NCI-H510A (cell line): ENCODE results near the gene SLMAP.
"Not testable (repeated sequence)": the region's sequence is repeated elsewhere in the genome, so short reads cannot be mapped to it uniquely, and the experiment has no call there.

Experiments used
- DNase-seq: peaks from one replicate; lab custom pipeline; 2025; lab: John Stamatoyannopoulos, UW

Gene SLMAP

DNA sequence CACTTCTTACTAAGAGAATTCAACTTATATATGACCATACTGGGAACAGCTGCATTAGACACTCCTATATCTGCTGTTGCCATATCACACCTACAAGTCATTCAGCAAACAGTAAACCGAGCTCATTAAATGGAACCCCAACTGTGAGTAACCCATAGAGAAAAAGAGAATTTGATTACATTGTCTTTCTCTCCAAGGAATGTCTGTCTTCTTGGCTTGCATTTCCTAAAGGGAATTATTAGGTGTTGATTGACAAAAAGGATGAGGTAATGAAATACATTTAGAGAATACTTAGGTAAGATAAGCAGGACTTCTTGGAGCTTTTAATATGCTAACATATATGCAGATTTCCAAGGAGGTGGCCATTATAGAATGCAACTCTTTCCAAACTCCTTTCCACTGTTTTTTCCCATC, 76.8 kb downstream of the SLMAP start:
- DNase-seq = no peak

DNA sequence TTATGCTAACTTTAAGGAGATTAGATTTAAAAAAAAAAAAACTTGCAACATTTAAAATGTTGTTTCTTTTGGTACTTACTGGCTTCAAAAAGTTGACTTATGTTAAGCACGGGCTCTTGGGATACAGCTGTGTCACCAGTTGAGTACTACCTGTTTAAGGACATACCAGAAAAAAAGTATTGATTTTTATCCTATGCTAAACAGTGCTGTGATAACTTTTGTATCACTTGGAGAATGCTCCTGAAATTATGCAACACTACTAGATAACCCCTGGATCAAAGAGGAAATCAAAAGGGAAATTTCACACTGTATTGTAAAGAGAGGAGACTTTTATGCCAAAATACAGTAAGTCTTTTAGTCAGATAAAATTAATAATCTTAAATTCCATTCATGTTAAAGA, 77.7 kb downstream of the SLMAP start:
- no peak for DNase-seq

DNA sequence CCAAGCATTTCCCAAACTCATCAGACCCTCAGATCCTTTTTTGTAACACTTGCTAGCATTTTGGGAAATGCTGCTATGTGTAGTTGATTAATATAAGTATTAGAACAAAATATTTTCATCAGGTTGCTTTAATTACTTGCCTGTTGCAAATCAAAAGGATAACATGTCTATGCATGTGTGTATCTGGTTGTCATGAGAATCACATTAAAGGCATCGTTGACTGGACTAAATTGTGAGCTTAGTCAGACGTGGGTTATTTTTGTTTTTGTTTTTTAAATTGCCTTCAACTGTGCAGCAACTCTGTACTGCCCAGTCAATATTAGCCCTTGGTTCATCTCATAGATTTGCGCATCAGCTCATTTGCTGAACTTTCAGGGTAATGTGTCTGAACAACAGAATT, 81.6 kb downstream of the SLMAP start:
- no peak for DNase-seq

DNA sequence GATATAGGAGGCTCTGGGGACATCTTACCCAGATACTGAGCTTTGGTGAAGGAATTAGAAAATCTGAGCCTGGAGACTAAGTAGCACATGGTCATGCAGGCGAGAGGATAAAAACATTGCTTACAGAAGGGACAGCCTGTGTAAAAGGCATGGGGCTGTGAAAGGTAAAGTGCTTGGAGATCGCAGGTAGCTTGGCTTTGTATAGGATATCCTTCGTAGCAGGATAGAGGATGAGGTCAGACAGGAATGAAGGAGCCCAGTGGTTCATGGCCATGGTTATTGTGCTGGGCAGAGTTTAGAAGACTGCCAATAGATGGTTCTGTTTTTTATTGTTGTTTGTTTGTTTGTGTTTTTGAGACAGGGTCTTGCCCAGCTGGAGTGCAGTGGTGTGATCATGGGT, 82.5 kb downstream of the SLMAP start:
- no peak for DNase-seq

DNA sequence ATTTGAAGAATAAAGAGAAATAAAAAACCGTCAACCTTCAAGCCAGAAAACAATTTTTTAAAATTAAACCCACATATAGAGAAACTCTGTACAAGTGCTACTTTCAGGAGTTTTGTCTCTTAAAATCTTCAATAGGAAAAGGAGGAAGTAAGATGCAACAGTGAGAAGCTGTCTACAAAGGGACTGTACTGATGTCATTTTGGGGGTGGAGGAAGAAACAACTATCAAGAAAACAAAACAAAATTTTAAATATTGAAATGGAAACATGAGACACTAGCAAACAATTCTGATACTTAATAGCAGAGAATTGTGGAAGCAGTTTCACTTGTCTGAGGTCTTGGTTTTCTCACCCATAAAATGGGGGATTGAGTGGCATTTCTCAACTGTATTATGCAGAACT, 84.4 kb downstream of the SLMAP start:
- DNase-seq = no peak

DNA sequence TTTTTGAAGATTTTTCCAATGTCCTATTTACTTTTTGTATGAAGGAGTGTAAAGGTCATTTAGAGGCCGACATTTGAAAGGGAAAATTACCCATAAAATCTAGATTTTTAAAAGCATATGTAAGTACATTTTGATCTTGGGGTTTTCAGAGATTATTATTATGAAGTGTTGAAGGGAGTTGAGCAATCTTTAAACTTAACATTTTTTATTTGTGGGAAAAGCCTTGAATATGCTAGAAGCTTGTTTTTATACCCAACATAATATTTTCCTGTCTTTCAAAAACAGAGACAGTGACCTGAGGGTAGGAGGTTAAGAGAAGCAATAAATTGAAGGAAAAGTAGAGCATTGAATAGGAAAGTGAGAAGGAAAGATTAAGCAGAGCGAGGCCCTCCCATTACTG, 85.7 kb downstream of the SLMAP start:
- DNase-seq = no peak

DNA sequence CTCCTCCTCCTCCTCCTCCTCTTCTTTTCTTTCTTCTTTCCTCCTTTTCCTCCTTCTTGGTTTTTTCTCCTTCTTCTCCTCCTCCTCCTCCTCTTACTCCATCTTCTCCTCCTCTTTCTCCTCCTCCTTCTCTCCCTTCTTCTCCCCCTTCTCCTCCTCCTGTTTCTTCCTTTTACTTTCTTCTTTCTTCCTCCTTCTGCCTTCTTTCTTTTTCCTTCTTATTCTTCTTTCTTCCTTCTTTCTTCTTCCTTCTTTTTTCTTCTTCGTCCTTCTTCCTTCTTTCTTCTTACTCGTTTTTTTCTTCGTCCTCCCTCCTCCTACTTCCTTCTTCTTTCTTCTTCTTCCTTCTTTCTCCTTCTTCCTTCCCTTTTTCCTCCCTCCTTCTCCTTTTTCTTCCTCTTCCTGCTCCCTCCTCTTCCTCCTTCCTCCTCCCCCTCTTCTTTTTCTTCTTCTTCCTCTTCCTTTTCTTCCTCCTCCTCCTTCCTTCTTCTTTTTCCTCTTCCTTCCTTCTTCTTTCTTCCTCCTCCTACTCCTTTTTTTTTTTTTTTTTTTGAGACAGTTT, 92.1 kb downstream of the SLMAP start:
- DNase-seq = no peak

DNA sequence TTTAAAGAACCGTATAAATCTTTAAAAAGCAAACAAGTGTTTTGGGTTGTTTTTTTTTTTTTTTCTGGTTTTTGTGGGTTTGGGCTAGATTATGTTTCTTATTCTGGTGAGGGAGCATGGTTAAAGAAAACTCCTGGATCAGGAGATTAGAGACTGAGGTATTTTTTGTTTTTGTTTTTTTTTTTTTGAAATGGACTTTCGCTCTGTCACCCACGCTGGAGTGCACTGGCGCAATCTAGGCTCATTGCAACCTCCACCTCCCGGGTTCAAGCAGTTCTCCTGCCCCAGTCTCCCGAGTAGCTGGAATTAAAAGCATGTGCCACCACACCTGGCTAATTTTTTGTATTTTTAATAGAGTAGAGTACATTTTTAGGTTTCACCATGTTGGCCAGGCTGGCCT, 95.2 kb downstream of the SLMAP start:
- DNase-seq = no peak

DNA sequence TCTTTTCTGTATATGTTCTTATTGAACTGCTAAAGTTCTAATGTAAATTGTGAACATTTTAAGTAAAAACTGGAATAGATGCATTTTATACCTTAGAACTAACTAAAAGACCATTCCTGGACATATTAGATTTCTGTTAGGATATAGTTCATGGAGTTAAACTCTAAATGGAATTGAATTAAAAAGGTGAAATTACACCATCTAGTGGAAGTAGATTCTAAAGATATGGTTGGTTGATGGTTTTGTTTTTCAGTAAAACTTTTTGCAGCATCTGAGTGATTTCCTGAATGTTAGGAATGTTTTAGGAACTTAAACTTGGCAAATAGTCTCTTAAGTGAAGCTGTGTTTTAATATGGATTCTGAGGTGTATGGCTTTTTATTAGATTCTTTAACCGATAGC, 96.8 kb downstream of the SLMAP start:
- DNase-seq = no peak

DNA sequence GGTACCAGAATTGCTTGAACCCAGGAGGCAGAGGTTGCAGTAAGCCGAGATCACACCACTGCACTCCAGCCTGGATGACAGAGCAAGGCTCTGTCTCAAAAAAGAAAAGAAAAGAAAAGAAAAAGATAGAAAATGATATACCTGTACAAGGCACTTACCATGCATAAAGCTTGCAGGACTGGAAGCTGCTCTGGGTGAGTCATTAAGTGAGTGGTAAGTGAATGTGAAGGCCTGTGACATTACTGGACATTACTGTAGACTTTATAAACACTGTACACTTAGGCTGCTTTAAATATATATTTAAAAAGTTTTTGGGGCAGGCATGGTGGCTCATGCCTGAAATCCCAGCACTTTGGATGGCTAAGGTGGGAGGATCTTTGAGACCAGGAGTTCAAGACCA, 99.2 kb downstream of the SLMAP start:
- DNase-seq = no peak

DNA sequence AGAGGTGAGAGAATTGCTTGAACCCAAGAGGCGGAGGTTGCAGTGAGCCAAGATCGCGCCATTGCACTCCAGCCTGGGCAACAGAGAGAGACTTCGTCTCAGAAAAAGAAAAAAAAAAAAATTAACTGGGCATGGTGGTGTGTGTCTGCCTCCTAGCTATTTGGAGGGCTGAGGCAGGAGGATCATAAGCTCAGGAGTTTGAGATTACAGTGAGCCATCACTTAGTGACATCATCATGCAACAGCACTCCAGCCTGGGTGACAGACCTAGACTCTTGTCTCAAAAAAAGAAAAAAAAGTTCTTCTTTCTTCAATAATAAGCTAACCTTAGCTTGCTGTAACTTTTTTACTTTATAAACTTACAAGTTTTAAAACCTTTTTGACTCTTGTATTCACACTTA, 99.8 kb downstream of the SLMAP start:
- no peak for DNase-seq

DNA sequence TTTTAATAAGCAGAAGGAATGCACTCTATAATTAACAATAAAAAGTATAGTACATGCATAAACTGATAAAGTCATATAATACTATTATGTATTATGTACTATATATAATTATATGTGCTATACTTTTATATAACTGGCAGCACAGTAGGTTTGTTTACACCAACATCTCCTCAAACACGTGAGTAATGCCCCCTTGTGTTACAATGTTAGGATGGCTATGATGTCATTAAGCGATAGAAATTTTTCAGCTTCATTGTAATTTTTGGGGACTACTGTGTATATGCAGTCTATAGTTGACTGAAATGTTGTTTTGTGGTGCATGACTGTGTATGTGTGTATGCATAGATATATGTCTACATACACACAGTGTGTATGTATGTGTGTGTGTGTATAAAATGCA, 100.6 kb downstream of the SLMAP start:
- no peak for DNase-seq

DNA sequence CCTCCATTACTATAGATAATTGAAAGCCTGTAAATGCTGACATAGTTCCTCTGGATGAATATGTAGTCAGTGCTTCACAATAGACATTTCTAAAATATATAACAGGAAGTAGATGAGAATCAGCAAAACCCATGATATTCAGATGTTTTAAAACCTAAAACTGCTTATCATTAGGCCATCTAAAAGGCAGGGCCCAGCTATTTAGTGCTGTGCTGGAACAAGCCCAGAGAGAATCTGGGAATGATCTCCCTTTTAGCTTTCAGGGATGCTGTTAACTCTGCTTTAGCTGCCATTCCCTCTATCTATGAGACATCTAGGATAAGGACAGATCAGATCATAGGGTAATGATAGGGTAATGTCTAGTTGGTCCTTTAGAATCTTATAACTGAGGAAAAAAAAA, 106.8 kb downstream of the SLMAP start:
- DNase-seq = no peak

DNA sequence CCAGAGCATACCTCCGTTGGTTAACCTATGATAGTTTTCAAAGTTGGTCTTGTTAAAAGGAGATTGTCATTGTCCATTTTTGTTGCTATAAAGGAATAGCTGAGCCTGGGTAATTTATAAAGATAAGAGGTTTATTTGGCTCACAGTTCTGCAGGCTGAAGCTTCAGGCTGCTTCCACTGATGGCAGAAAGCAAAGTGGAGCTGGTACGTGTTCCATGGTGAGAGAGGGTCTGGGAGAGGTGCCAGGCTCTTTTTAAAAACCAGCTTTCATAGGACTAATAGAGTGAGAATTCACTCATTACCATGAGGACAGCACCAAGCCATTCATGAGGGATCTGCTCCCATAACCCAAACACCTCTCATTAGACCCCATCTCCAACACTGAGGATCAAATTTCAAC, 107.3 kb downstream of the SLMAP start:
- DNase-seq = no peak

DNA sequence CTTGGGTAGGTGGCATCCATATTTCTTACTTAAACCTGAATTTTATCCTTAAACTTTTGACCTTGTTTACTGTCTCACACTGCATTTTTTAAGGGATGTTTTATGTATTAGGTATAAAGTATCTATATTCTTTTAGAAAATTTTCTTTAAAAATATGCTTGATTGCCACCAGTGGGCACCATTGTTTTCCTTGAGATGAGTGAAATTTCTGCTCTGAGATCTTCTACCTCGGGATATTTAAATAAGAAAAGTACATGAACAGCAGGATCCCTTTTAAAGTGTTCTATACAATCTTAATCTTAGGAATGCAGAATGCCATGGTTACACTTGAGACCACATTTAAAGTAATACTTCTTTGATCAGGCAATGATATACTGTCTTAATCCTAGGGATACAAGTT, 108.7 kb downstream of the SLMAP start:
- DNase-seq = no peak

DNA sequence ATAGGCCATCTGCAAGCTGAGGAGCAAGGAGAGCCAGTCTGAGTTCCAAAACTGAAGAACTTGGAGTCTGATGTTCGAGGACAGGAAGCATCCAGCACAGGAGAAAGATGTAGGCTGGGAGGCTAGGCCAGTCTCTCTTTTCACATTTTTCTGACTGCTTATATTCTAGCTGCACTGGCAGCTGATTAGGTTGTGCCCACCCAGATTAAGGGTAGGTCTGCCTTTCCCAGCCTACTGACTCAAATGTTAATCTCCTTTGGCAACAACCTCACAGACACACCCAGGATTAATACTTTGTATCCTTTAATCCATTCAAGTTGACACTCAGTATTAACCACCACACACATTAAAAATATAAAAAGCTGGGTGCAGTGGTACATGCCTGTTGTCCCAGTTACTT, 113.0 kb downstream of the SLMAP start:
- not testable (repeated sequence) for DNase-seq

DNA sequence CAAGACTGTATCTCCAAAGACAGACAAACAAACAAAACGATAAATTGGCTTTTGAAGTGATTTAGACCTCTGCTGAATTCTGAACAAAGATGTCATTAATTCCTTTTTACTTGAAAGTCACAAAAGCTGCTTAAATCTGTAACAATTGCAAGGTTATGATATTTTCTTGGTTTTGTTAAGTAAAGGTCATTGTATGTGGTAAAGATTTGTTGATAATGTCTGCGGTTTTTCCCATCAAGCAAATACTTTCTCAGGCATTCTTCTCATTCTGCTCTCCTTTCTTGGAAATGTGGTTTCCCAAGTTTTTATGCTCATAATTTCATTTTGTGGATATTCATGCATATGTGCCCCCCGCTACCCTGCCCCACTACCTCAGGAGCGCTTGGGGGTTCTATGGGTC, 116.5 kb downstream of the SLMAP start:
- no peak for DNase-seq

DNA sequence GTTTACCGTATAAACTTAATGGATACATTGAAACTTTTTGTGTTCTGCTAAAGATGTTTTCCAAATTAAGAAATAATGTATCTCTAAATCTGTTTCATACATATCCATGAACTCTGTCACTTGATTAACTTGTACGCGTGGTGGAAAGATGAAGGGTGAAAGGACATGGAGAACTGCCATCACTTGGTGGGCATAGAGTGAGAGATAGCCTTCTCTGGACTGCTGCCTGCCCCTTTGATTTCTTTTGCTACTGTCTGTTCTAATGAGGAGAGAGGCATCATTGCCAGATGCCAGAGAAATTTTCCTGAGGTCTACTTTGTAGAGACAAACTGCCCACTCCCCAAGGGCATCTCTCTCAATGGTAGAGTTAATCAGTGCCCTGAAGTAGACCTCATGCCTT, 120.5 kb downstream of the SLMAP start:
- DNase-seq = no peak

DNA sequence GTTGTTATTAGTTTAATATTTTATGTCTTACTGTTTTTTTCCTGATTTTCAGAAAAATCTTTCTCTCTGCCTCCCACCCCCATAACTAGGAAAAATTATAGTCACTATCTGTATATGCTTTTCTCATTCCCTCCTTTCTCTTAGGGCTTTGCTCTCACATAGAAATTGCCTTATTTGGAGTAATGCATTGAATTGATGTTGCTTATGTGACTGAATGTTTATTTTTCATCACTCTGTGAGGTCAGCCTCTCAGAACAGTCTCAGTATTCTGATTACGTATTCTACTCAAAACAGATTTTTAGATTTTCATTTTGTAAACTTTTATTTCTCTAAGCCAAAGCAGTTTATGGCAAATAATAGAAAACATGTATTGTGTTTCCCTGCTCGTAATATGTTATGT, 121.0 kb downstream of the SLMAP start:
- DNase-seq = no peak

DNA sequence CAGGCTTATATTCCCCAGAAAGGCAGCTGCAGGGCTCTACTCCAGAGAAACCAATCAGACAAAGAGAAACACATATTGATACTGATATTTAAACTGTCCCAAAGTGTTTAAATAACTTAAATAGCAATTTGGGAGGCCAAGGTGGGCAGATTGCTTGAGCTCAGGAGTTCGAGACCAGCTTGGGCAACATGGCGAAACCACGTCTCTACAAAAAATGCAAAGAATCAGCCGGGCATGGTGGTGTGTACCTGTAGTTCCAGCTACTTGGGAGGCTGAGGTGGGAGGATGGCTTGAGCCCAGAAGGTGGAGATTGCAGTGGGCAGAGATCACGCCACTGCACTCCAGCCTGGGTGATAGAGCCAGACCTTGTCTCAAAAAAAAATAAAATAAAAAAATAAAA, 128.3 kb downstream of the SLMAP start:
- DNase-seq = not testable (repeated sequence)

DNA sequence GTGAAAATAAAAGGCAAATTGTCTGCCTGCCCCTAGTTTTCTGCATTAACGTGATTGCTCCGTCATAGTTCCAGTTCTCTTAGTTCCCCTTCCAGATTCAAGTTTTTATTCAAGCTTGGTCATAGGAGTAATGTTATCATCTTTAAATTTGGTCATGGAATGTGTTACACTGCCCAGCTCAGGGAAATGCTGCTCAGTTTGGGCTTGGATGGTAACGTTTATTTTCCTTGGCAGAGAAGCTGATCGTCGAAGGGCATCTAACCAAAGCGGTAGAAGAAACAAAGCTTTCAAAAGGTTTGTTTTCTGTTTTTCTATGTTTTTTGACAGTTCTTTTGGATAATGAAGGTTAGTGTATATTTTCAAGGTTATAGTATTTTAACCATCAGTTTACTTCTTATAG, 133.7 kb downstream of the SLMAP start:
- no peak for DNase-seq

DNA sequence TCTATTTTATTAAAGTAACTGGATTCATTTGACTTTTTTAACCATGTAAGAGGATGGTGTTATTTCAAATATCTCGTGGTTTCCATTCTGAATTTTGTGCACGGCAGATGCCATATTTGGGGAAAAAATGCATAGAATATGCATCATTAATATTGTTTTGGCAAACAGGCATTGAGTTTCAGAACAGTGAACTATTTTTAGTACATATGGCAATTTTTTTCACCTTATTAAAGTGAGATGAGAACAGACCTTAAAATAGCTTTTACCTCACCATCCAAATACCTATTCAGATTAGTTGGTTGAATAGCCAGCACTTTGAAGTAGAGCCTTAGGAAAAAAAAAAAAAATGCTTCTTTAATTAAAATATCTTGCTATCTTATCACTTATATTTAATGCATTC, 134.8 kb downstream of the SLMAP start:
- no peak for DNase-seq

DNA sequence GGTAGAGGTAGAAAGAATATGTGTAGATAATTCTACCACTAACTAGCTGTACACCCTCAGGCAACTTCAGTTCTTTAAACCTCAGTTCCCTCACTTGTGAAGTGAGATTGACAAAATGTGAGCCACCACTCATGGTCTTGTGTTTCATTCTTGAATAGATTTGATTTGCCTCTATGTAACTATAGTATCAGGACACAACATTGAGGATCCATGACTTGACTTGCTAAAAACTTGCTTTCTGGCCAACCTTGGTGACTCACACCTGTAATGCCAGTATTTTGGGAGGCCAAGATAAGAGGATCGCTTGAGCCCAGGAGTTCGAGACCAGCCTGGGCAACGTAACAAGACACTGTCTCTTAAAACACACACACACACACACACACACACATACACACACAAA, 136.3 kb downstream of the SLMAP start:
- no peak for DNase-seq

DNA sequence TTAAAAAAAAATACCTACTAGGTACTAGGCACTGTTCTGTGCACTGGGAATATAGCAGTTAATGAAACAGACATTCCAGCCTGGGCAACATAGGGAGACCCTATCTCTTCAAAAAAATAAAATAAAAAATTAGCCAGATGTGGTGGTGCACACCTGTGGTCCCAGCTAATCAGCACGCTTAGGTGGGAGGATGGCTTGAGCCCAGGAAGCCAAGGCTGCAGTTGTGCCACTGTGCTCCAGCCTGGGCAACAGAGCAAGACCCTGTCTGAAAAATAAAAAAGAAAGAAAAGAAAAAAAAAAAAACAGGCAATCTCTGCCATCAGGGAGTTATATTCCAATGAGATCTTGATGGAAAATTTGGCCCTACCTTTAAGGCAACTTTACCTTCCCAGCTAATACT, 137.0 kb downstream of the SLMAP start:
- DNase-seq = no peak

DNA sequence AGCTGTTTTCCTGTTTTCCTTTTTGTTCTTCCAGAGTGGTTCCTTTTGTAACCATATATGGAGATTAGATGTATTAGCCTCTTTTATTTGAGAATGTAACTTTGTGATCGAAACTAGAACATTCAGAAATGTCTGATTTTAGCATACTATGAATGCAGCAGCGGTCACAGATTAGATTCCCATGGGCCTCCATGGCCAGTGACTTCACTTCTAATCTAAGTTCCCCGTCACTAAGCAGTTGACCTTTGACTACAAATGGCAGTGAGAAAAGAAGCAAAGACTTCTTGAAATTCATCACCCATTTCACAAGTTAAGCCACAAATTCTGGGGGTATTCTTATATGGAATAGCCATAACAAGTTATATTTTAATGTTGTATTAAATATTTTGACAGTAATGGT, 137.6 kb downstream of the SLMAP start:
- DNase-seq = no peak
